Measurements from ENCODE around the gene ASB18. TPM values are rescaled to one million over a fixed set of nuclear protein-coding genes. Genes with fewer than 3 reads are reported as not detected.

Gene ASB18
- total RNA-seq, 1 experiment from 2014 or later: not detected

GRCh38 chr2:236287656-236288055 lies 23.4 kb upstream of the ASB18 start:
- DNase-seq (ENCODE audit: low read depth, low spot score) (no peak), ATAC-seq (no peak)
- Histone ChIP-seq H3K27ac (ENCODE audit: low read depth, low read length) (no peak overlapping the region), H3K4me3 (replicated peaks in 1 of 2; ENCODE audit: low read depth in 1 of 2, low read length in 2 of 2) (no peak overlapping the region), H3K9ac (ENCODE audit: low read length) (no peak overlapping the region), H4K20me1 (ENCODE audit: insufficient read depth) (no peaks in the 10 kb centered on the region), H3K36me3 (ENCODE audit: control insufficient read depth in 1 of 2, insufficient read depth in 2 of 2, low read length in 2 of 2) (no peaks in the 10 kb centered on the region), H3K27me3 (ENCODE audit: insufficient read depth, low read length) (no peaks in the 10 kb centered on the region), H3K9me3 (ENCODE audit: control insufficient read depth in 1 of 2, insufficient read depth in 1 of 2, low read depth in 1 of 2, low read length in 2 of 2) (no peaks in the 10 kb centered on the region), H3K4me1 (ENCODE audit: control insufficient read depth in 1 of 2, insufficient read depth in 2 of 2, low read length in 2 of 2) (peaks cover 0 to 14% of the 10 kb centered on the region in 2 experiments; a peak in 2 of 4 replicates), H3K79me2 (ENCODE audit: insufficient read depth, low read length) (no peaks in the 10 kb centered on the region), H3K4me2 (ENCODE audit: low read length) (no peak overlapping the region; the same call in 1 of the 2 replicates), H2AFZ (ENCODE audit: low read depth, low read length, poor library complexity, severe bottlenecking) (no peak overlapping the region), H3K9me2 (ENCODE audit: insufficient read depth) (no peaks in the 10 kb centered on the region)
- intact Hi-C loops (cut with micrococcal nuclease): no loop called here
- CTCF ChIA-PET: no interaction called here
- RAD21 ChIA-PET (ENCODE audit: low non-redundant PET in 1 of 2, low total read pairs in 2 of 2, uncharacterized antibody in 2 of 2, unreplicated experiment in 2 of 2): no interaction called here
- no TSS peak for BruUV-seq (replicated peaks)
- TF ChIP-seq EGR1 (IDR thresholded peaks at IDR 0.05; ENCODE audit: low read depth) (no peak), POLR2AphosphoS5 (IDR thresholded peaks at IDR 0.05; ENCODE audit: low read depth, low read length) (no peak), SP1 (IDR thresholded peaks at IDR 0.05; ENCODE audit: low read depth) (no peak), RAD21 (IDR thresholded peaks at IDR 0.05; ENCODE audit: low read depth) (no peak), REST (IDR thresholded peaks at IDR 0.05; ENCODE audit: low read depth) (no peak), YY1 (IDR thresholded peaks at IDR 0.05; ENCODE audit: extremely low read depth, insufficient replicate concordance, low read depth, low read length) (no peak), ZBTB33 (IDR thresholded peaks at IDR 0.05; ENCODE audit: extremely low read depth, insufficient replicate concordance, low read length) (no peak), CTCF (IDR thresholded peaks at IDR 0.05 in 2 of 3, conservative IDR thresholded peaks at IDR 0.05 in 1 of 3; ENCODE audit: borderline replicate concordance in 1 of 3, insufficient read depth in 1 of 3, low read depth in 2 of 3, low read length in 2 of 3) (no peak), EZH2 (IDR thresholded peaks at IDR 0.05) (no peak), POLR2A (IDR thresholded peaks at IDR 0.05; ENCODE audit: borderline replicate concordance, extremely low read depth, insufficient read depth, insufficient read length) (no peak), JUND (IDR thresholded peaks at IDR 0.05) (no peak), ZFX (IDR thresholded peaks at IDR 0.05) (no peak), FOSL1 (IDR thresholded peaks at IDR 0.05; ENCODE audit: low read depth) (no peak), SRF (IDR thresholded peaks at IDR 0.05; ENCODE audit: low read depth) (no peak), ATF3 (IDR thresholded peaks at IDR 0.05) (no peak), SIN3A (IDR thresholded peaks at IDR 0.05; ENCODE audit: low read depth) (no peak)
- POLR2A ChIA-PET: no interaction called here
